NCI-H345 (cell line): ENCODE data around the gene UQCRC2.
"Not testable (repeated sequence)": the region's sequence is repeated elsewhere in the genome, so short reads cannot be mapped to it uniquely, and the experiment has no call there.

ENCODE experiments used
- DNase-seq: peaks from one replicate; lab custom pipeline; 2025; lab: John Stamatoyannopoulos, UW

UQCRC2 gene

GRCh38 chr16:21982108-21982507, 28.9 kb downstream of the UQCRC2 start:
- DNase-seq: no peak

DNA sequence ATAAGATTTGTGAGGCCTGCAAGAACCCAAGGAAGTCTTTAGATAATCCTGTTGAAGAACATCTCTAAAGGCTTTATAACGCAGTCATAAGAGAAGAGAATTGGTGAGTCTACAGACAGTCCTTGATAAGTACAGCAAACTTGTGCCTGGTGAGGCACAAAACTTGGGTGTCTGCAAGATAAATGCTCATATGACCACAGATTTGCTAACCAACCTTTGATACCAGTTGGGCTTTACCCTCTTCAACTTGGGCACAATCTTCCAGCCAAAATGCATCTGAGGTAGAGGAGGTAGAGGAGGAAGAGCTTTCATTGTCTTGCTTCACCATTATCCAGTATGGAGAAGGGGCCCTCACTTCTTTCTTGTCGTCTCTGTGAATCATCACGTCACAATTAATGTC, 30.9 kb downstream of the UQCRC2 start:
- DNase-seq: no peak

DNA sequence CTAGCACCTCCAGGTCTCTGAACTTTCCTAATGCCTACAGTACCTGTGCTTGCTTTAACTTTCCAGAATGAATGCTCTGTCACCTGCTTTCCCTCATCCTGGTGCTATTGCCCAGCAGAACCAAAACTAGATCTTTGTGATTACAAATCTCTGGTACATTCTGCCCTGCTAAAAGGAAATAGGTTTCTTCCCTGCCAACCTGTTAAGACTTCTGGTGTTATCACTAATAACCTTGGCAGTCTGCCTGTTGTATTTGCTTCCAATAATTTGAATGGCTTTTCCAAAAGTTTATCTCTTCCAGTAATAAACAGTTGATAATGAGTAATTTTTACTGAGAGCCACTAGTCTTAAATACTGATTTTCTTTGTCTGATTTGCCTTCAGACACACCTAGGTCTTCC, 32.4 kb downstream of the UQCRC2 start:
- no peak for DNase-seq

DNA sequence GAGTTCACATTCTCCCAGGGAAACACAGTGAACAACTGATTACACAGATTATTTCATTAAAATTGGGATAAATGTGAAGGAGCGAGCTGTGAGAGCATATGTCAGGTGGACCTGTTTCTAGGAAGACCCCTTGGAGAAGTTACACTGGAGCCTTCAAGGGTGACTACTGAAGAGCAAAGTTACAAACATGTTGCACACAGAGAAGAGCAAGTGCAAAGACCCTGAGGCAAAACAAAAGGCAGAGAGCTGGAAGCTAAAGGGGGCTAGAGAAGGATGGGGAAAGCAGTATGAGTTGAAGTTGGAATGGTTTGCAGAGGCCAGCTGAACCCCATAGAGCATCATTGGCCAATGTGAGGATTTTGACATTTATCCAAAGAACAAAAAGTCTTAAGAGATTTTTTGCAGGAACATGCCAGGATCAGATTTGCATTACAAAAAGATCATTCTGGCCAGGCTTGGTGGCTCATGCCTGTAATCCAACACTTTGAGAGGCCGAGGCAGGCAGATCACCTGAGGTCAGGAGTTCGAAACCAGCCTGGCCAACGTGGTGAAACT, 33.6 kb downstream of the UQCRC2 start:
- no peak for DNase-seq

DNA sequence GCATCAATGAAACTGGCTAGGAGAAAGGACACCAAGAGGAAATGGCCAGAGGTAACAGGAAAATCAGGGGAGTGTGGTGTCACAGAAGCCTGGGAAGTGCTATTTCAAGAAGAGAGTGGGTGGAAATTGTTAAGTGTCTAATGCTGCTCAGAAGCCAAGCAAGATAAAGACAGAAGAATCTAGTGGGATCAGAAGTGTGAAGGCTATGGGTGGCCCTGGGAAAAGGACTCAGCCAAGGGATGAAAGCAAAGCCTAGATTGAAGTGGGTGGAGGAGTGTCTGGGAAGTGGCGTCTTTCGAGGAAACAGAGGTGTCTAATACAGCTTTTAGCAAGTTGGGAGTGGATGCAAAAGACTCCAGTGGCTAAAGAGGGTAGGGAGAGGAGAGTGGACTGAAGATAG, 34.3 kb downstream of the UQCRC2 start:
- no peak for DNase-seq

GRCh38 chr16:21989133-21989532, 36.0 kb downstream of the UQCRC2 start:
- DNase-seq: no peak

- DNase-seq: no peak
These were observed 36.6 kb downstream of the UQCRC2 start for GRCh38 chr16:21989751-21990150.

- DNase-seq: no peak
These were observed 37.3 kb downstream of the UQCRC2 start for GRCh38 chr16:21990381-21990944.

DNA sequence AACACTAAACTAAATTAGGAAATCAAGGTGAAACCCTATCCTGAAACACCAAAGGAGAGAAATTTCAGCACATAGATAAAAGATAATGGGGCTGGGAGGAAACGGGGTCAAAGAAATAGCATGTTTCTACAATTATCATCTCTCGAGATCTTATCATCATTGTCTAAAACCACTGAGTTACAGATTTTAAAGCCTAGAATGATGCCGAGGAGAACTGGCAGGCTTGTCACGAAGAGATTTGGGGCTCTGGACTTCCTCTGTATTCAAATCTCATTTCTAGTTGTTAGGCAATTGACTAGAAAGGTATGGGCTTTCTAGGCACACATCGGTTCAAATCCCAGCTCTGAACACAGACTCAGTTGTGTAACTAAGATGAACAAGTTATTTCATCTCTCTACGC, 38.5 kb downstream of the UQCRC2 start:
- no peak for DNase-seq

DNA sequence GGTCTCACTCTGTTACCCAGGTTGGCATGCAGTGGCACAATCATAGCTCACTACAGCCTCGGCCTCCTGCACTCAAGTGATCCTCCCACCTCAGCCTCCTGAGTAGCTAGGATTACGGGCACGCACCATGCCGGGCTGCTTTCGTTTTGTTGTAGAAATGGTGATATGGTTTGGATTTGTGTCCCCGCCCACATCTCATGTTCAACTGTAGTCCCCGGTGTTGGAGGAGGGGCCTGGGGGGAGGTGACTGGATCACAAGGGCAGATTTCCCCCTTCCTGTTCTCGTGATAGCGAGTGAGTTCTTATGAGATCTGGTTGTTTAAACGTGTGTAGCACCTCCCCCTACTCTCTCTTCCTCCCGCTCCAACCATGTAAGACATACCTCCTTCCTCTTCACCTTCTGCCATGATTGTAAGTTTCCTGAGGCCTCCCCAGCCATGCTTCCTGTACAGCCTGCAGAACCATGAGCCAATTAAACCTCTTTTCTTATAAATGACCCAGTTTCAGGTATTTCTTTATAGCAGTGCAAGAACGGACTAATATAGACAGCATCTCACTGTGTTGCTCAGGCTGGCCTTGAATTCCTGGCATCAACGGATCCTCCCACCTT, 41.8 kb downstream of the UQCRC2 start:
- no peak for DNase-seq

- no peak for DNase-seq
These were observed 43.9 kb downstream of the UQCRC2 start for GRCh38 chr16:21996923-21997696.

DNA sequence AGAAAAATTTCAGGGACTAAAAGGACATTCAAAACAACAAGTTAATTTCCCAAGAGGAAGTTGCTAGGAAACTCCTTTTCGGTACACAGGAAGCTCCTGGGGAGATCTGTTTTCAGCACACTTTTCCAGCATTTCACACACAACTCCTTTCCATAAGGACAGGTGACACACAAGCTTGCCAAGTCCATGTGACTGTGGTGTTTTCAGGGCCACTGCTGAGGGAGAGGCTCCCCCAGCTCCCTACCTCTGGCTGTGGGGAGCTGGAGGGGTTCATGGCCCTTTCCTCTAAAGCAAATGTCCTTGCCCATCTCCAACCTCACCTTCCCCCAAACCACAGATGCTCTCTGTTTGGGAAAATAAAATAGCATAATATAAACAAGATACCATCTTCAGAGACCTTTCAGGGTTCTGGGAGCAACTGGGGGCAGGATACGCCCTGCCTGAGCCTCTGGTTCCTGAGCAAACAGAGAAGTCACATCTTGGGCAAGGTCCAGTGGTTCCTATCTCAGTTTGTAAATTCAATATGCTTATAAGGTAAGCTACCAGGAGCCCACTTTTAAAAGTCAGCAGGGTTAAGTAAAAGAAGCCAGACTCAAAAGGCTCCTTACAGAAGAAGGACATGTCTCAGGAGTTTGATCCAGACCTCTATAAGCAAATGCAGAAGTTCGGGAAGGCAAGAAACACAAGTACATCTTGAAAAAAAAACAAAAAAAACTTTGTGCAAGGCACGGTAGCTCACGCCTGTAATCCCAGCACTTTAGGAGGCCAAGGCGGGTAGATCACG, 44.7 kb downstream of the UQCRC2 start:
- no peak for DNase-seq

DNA sequence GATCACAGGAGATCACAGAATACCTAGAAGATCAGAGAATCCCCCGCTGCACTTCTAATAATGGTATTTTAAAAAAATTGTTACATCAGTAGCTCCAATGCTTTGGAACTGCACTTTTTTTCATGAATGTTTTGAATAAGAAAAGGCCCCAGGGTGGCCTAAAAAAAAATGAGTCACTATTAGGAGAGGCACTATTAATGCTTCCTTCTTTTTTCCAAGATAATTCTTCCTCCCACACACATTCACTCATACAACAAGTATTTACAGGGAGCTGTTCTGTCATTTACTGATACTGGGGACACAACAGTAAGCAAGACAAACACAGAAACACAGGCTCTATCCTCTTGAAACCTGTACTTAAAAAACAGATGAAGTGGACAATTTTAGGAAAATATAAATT, 48.4 kb downstream of the UQCRC2 start:
- no peak for DNase-seq

DNA sequence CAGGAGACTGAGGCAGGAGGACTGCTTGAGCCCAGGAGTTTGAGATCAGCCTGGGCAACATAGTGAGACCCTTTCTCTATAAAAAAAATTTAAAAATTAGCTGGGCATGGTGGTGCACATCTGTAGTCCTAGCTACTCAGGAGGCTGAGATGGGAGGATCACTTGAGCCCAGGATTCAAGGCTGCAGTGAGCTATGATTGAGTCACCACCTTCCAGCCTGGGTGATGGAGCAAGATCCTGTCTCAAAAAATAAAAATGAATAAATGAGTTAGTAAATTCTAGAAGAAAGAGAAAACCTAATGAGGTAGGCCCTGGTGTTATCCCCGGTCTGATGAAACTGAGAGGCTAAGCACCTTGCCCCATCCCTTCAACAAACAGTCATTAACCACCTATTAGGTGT, 48.9 kb downstream of the UQCRC2 start:
- DNase-seq: not testable (repeated sequence)

DNA sequence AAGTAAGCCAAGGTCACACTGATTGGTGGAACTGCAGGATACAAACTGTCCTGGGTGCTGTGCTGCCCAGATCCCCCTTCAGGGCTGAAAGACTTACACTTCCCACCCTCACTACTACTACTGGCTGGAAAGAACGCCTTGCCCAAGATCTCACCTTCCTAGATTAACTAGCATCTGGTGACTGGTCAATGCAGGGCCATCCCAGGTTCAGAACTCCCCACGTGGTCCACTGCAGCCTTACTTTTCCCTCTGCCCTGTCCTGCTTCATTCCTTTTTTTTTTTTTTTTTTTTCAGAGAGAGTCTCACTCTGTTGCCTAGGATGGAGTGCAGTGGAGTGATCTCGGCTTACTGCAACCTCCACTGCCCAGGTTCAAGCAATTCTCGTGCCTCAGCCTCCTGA, 50.0 kb downstream of the UQCRC2 start:
- DNase-seq: no peak

DNA sequence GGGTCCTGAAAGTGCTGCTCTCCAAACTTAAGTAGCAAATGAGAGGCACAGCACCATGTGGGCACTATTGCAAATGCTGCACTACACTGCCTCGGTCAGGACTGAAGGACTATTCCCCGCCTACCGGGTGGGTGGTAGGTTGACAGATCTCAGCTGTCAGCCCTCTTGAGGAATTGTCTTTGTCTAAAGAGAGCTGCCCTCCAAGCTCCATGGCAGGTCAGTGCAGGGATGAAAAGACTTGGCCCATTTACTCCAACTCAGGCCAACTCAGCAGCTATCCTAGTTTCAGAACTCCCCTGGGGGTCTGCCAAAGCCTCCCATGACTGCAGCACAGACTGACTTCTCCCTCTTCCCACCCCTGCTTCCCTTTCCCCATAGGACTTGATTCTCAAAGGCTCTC, 51.2 kb downstream of the UQCRC2 start:
- DNase-seq: no peak

- DNase-seq: no peak
These were observed 52.6 kb downstream of the UQCRC2 start for GRCh38 chr16:22005746-22006145.

DNA sequence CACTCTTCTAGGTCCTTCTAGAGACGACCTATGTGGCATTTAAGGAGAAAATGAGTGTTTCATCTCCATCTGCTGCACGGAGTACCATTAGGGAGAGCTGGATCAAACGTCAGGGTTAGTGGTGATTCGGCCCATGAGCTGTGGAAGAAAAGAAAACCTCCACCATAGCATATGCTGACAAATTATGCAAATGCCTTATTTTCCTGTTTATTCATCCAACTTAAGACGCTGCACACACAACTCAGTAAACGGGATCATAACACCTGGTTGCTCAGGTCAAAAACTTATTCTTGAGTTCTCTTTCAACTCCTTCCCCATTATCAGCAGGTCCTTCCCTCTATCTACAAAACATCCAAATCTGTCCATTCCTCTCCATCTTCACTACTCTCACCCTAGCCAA, 53.5 kb downstream of the UQCRC2 start:
- no peak for DNase-seq

DNA sequence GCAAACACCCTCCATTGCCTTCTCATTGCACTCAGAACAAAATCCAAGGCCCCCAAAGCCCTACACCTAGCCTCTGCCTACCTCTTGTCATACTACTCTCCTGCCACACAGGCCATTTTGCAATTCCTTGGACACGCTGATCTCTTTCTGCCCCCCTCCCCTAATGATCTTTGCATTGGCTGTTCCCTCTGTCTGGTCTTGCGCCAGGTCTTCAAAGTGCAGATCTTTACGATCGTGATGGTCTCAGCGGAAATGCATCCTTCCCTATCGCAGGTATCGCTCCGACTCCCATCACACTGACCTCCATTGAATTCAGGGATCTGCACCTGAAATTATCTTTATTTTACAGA, 54.0 kb downstream of the UQCRC2 start:
- DNase-seq: no peak

- DNase-seq: peak; percentile 43
These were observed 54.5 kb downstream of the UQCRC2 start, which contains the start of gene MOSMO for GRCh38 chr16:22007509-22008214. Gene MOSMO (plus strand): TSS chr16:22008111. CDS start chr16:22008302, 191 bp downstream.

GRCh38 chr16:22008215-22009059, 55.3 kb downstream of the UQCRC2 start:
- no peak for DNase-seq
